Epidermal melanocyte (primary cell): Measurements from ENCODE around the gene ELAVL1.
A peak's percentile ranks its signal among the peaks of the same experiment; 100 is the strongest.
"Not testable (repeated sequence)": the region's sequence is repeated elsewhere in the genome, so short reads cannot be mapped to it uniquely, and the experiment has no call there.

ENCODE experiments used
- DNase-seq: peaks from one replicate; pipeline ENCODE4 v3.0.0; 2011; ENCODE audit warnings: low spot score; ENCODE audit not compliant: insufficient read length

ELAVL1 gene

GRCh38 chr19:7924241-7924640 is 81.2 kb downstream of the ELAVL1 start:
- DNase-seq = no peak

- DNase-seq = peak; percentile 8
These were observed 81.9 kb downstream of the ELAVL1 start for GRCh38 chr19:7923295-7924191.

- no peak for DNase-seq
These were observed 82.6 kb downstream of the ELAVL1 start for GRCh38 chr19:7922836-7923195.

GRCh38 chr19:7921967-7922835 is 83.2 kb downstream of the ELAVL1 start:
- DNase-seq = no peak

GRCh38 chr19:7921302-7921966 is 84.0 kb downstream of the ELAVL1 start:
- DNase-seq = no peak

GRCh38 chr19:7920519-7921301 is 84.7 kb downstream of the ELAVL1 start:
- peak; percentile 94 for DNase-seq

GRCh38 chr19:7919610-7920518 is 85.6 kb downstream of the ELAVL1 start, which contains the start of gene SNAPC2:
SNAPC2 (plus strand) TSS chr19:7920338; CDS start chr19:7920367, 29 bp downstream.
- DNase-seq = peak; percentile 96

GRCh38 chr19:7918615-7919421 is 86.6 kb downstream of the ELAVL1 start:
- DNase-seq = no peak

GRCh38 chr19:7918062-7918614 is 87.3 kb downstream of the ELAVL1 start:
- DNase-seq = not testable (repeated sequence)

- DNase-seq = peak; percentile 72
These were observed 88.0 kb downstream of the ELAVL1 start for GRCh38 chr19:7917267-7918061.

- no peak for DNase-seq
These were observed 88.5 kb downstream of the ELAVL1 start for GRCh38 chr19:7916955-7917266.

- no peak for DNase-seq
These were observed 89.1 kb downstream of the ELAVL1 start for GRCh38 chr19:7916103-7916954.

- no peak for DNase-seq
These were observed 90.0 kb downstream of the ELAVL1 start for GRCh38 chr19:7915250-7916102.

- DNase-seq = no peak
These were observed 90.8 kb downstream of the ELAVL1 start, which contains the start of gene TGFBR3L for GRCh38 chr19:7914598-7915045. TGFBR3L (plus strand) TSS chr19:7914830.

GRCh38 chr19:7914099-7914498 is 91.3 kb downstream of the ELAVL1 start:
- no peak for DNase-seq

GRCh38 chr19:7913652-7914051 is 91.8 kb downstream of the ELAVL1 start:
- no peak for DNase-seq
